Measurements from ENCODE around the gene C11orf52. TPM values are rescaled to one million over a fixed set of nuclear protein-coding genes. Genes with fewer than 3 reads are reported as not detected.

The C11orf52 gene
- total and polyA plus RNA-seq, 2 of the 4 experiments (the other 2 are of a cell fraction): 0.90 to 1.1 TPM

DNA sequence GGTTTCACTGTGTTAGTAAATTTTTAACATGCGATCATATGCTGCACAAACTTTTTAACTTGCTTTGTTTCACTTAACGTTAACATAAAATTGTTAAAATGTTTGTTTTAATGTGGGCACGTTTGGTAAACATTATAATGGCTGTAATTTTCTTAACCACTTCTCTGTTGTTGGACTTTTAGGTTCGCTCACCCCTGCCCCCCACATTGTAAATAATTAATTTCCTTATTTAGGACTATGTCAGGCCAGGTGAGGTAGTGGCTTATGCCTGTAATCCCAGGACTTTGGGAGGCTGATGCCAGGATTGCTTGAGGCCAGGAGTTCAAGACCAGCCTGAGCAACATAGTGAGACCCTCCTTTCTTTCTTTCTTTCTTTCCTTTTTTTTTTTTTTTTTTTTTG, 11.8 kb downstream of the C11orf52 start:
- no peak overlapping the region for H2BK15ac ChIP-seq (ENCODE audit: low read depth, low read length)
- no peak overlapping the region for H3K4ac ChIP-seq (ENCODE audit: low read depth, low read length)
- H3K27ac ChIP-seq (ENCODE audit: insufficient read depth, low read length): no peak overlapping the region
- no peak overlapping the region for H3K18ac ChIP-seq (ENCODE audit: low read depth, low read length)
- no peaks in the 10 kb centered on the region for H3K9me3 ChIP-seq (ENCODE audit: control insufficient read depth, insufficient read depth, low read length)
- H3K4me1 ChIP-seq (ENCODE audit: control insufficient read depth, insufficient read depth, low read length): peaks cover 13% of the 10 kb centered on the region
- peaks cover 12% of the 10 kb centered on the region for H3K9me1 ChIP-seq (ENCODE audit: insufficient read depth, low read length)
- H4K20me1 ChIP-seq (ENCODE audit: insufficient read depth, low read length): no peaks in the 10 kb centered on the region
- H2AK9ac ChIP-seq (replicated peaks; ENCODE audit: low read depth, low read length, poor library complexity): no peak overlapping the region
- peaks cover 0 to 8% of the 10 kb centered on the region in 2 experiments; a peak in 2 of 4 replicates for H3K79me1 ChIP-seq (ENCODE audit: low read depth in 1 of 2, low read length in 2 of 2)
- H2BK20ac ChIP-seq (ENCODE audit: low read depth, low read length): no peak overlapping the region
- in situ Hi-C loops (cut with MboI; ENCODE audit: low sequenced_read_pairs) (no loop called here), intact Hi-C loops (cut with micrococcal nuclease) (loop anchor here (5.0 kb wide), 2 partner anchors 152 to 347 kb away; no protein-coding TSS in a partner anchor), dilution Hi-C loops (cut with HindIII; ENCODE audit: low sequenced_read_pairs, unreplicated experiment) (no loop called here)
- no peak overlapping the region for H3K23ac ChIP-seq (ENCODE audit: low read depth, low read length)
- H4K8ac ChIP-seq (ENCODE audit: low read depth in 2 of 2, low read length in 2 of 2): no peak overlapping the region
- no peak overlapping the region for H2BK120ac ChIP-seq (ENCODE audit: low read depth, low read length)
- no peak overlapping the region for H3K4me2 ChIP-seq (ENCODE audit: low read depth, low read length)
- H3K4me3 ChIP-seq (ENCODE audit: insufficient read depth, low read depth, low read length): no peak overlapping the region
- DNase-seq (no peak), ATAC-seq (ENCODE audit: low read depth) (no peak)
- no peaks in the 10 kb centered on the region for H3K27me3 ChIP-seq (ENCODE audit: control insufficient read depth, insufficient read depth, low read length)
- TF ChIP-seq RAD21 (IDR thresholded peaks at IDR 0.05; ENCODE audit: low read length) (no peak), RFX5 (IDR thresholded peaks at IDR 0.05; ENCODE audit: low read depth, low read length) (no peak), MXI1 (IDR thresholded peaks at IDR 0.05; ENCODE audit: borderline replicate concordance, low read depth, low read length) (no peak), FOS (IDR thresholded peaks at IDR 0.05; ENCODE audit: low read depth, low read length) (no peak)
- H2BK5ac ChIP-seq (ENCODE audit: low read depth, low read length, poor library complexity, severe bottlenecking): no peak overlapping the region
- no peak overlapping the region for H3K56ac ChIP-seq (ENCODE audit: extremely low read depth, insufficient read depth, low read length)
- CTCF ChIA-PET: interaction anchor here (1.4 to 3.3 kb wide), 2 partner anchors 52 to 350 kb away, joined by 3 to 13 read pairs; no protein-coding TSS in a partner anchor
- H2AK5ac ChIP-seq (ENCODE audit: low read depth, low read length): no peak overlapping the region
- no peaks in the 10 kb centered on the region for H3K36me3 ChIP-seq (ENCODE audit: control insufficient read depth, insufficient read depth, low read length)
- WGBS, 2 experiments (ENCODE audit: extremely low coverage in 2 of 2, insufficient read length in 1 of 2): no CpG with 5 or more reads among the region's 4 CpGs
- no peak overlapping the region for H3K14ac ChIP-seq (replicated peaks; ENCODE audit: low read depth, low read length)
- POLR2A ChIA-PET (ENCODE audit: unreplicated experiment): no interaction called here
- H4K5ac ChIP-seq (ENCODE audit: low read depth, low read length): no peak overlapping the region
- no peak overlapping the region for H3K9ac ChIP-seq (ENCODE audit: low read depth, low read length)
- BruUV-seq (replicated peaks): no TSS peak
- H4K91ac ChIP-seq (ENCODE audit: insufficient read depth, low read depth, low read length): no peak overlapping the region
- H2AFZ ChIP-seq (replicated peaks; ENCODE audit: low read length, poor library complexity): no peak overlapping the region
